ENCODE measurements around the gene FRG1.
"Not testable (repeated sequence)": the region's sequence is repeated elsewhere in the genome, so short reads cannot be mapped to it uniquely, and the experiment has no call there.

The FRG1 gene

GRCh38 chr4:189940178-189941004, at the start of gene FRG1:
Gene FRG1, plus strand, starts transcription at chr4:189940872. Its CDS starts 138 bp downstream, at chr4:189941010.
- in situ Hi-C loops (cut with MboI; ENCODE audit: low sequenced_read_pairs): no loop called here

GRCh38 chr4:189897667-189898066, 43.0 kb upstream of the FRG1 start:
- in situ Hi-C loops (cut with MboI; ENCODE audit: low sequenced_read_pairs): no loop called here

- in situ Hi-C loops (cut with MboI; ENCODE audit: low sequenced_read_pairs): not testable (repeated sequence)
These were observed 41.1 kb upstream of the FRG1 start for GRCh38 chr4:189899481-189900015.

GRCh38 chr4:189904420-189905027, 36.1 kb upstream of the FRG1 start:
- in situ Hi-C loops (cut with MboI; ENCODE audit: low sequenced_read_pairs): not testable (repeated sequence)

- in situ Hi-C loops (cut with MboI; ENCODE audit: low sequenced_read_pairs): no loop called here
These were observed 28.5 kb upstream of the FRG1 start for GRCh38 chr4:189912170-189912569.

GRCh38 chr4:189917161-189917891, 23.3 kb upstream of the FRG1 start:
- in situ Hi-C loops (cut with MboI; ENCODE audit: low sequenced_read_pairs): no loop called here

GRCh38 chr4:189921058-189921457, 19.6 kb upstream of the FRG1 start:
- in situ Hi-C loops (cut with MboI; ENCODE audit: low sequenced_read_pairs): no loop called here

- in situ Hi-C loops (cut with MboI; ENCODE audit: low sequenced_read_pairs): not testable (repeated sequence)
These were observed 13.9 kb upstream of the FRG1 start for GRCh38 chr4:189926742-189927141.

- in situ Hi-C loops (cut with MboI; ENCODE audit: low sequenced_read_pairs): no loop called here
These were observed 356 bp downstream of the FRG1 start for GRCh38 chr4:189941005-189941450.

- in situ Hi-C loops (cut with MboI; ENCODE audit: low sequenced_read_pairs): not testable (repeated sequence)
These were observed 1.7 kb downstream of the FRG1 start for GRCh38 chr4:189942412-189942811.

- in situ Hi-C loops (cut with MboI; ENCODE audit: low sequenced_read_pairs): not testable (repeated sequence)
These were observed 3.4 kb downstream of the FRG1 start for GRCh38 chr4:189944077-189944476.

GRCh38 chr4:189946906-189947305, 6.2 kb downstream of the FRG1 start:
- in situ Hi-C loops (cut with MboI; ENCODE audit: low sequenced_read_pairs): not testable (repeated sequence)

GRCh38 chr4:189948486-189948885, 7.8 kb downstream of the FRG1 start:
- in situ Hi-C loops (cut with MboI; ENCODE audit: low sequenced_read_pairs): not testable (repeated sequence)

- in situ Hi-C loops (cut with MboI; ENCODE audit: low sequenced_read_pairs): not testable (repeated sequence)
These were observed 28.6 kb downstream of the FRG1 start for GRCh38 chr4:189969291-189969690.

- in situ Hi-C loops (cut with MboI; ENCODE audit: low sequenced_read_pairs): no loop called here
These were observed 33.0 kb downstream of the FRG1 start for GRCh38 chr4:189973646-189974045.

GRCh38 chr4:189974056-189974455, 33.4 kb downstream of the FRG1 start:
- in situ Hi-C loops (cut with MboI; ENCODE audit: low sequenced_read_pairs): no loop called here

GRCh38 chr4:189979196-189980047, 38.8 kb downstream of the FRG1 start:
- in situ Hi-C loops (cut with MboI; ENCODE audit: low sequenced_read_pairs): no loop called here

GRCh38 chr4:189980292-189980691, 39.6 kb downstream of the FRG1 start:
- in situ Hi-C loops (cut with MboI; ENCODE audit: low sequenced_read_pairs): not testable (repeated sequence)

- in situ Hi-C loops (cut with MboI; ENCODE audit: low sequenced_read_pairs): no loop called here
These were observed 41.3 kb downstream of the FRG1 start for GRCh38 chr4:189981970-189982369.

GRCh38 chr4:189983916-189984526, 43.3 kb downstream of the FRG1 start:
- in situ Hi-C loops (cut with MboI; ENCODE audit: low sequenced_read_pairs): not testable (repeated sequence)

Measured in HL-60/S4 (cell line).